HCT116 (cell line): Measurements from ENCODE around the gene DPP10.

Experiments
- CBX3 ChIP-seq: IDR thresholded peaks from 2 replicates; pipeline ENCODE4 v1.6.1; 2012; ENCODE audit warnings: low read depth
- POLR2A ChIP-seq: IDR thresholded peaks from 2 replicates; pipeline ENCODE4 v1.7.0; 2011; ENCODE audit warnings: borderline replicate concordance; ENCODE audit not compliant: insufficient read depth, insufficient read length; ENCODE audit errors: extremely low read depth
- TF ChIP-seq, protein P1 (sequence below), 3 experiments: fragments of 200-600 bp in 1 of 3; sonication (generic) in 1 of 3; IDR thresholded peaks in 2 of 3; conservative IDR thresholded peaks in 1 of 3; 2 replicates each; pipeline ENCODE4 v1.5.1; 2012 to 2017; ENCODE audit warnings: low read depth in 2 of 3, low read length in 2 of 3, antibody characterized with exemption in 1 of 3, borderline replicate concordance in 1 of 3, control low read depth in 1 of 3, mild to moderate bottlenecking in 1 of 3, mixed read lengths in 1 of 3, mixed run types in 1 of 3, moderate library complexity in 1 of 3; ENCODE audit not compliant: insufficient read depth in 1 of 3

DNA sequence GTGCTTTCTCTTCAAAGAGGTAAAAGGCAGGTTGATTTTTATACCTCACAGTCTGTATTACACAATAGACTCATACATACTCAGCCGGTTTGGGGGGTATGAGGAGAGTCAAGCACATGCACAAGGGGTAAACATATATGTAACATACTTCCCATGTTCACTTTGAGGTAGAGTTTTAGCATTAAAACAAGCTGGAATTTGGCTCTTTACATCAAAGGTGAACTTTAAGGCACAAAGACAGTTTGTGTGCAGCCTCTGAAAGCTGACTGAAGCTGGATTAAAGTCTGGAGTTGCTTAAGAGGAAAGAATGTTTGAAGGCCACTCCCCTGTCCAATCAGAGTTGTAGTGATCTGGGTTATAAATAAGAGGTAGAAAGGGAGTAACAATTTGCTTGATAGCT is 282.0 kb downstream of the DPP10 start:
- TF ChIP-seq, protein P1, sequence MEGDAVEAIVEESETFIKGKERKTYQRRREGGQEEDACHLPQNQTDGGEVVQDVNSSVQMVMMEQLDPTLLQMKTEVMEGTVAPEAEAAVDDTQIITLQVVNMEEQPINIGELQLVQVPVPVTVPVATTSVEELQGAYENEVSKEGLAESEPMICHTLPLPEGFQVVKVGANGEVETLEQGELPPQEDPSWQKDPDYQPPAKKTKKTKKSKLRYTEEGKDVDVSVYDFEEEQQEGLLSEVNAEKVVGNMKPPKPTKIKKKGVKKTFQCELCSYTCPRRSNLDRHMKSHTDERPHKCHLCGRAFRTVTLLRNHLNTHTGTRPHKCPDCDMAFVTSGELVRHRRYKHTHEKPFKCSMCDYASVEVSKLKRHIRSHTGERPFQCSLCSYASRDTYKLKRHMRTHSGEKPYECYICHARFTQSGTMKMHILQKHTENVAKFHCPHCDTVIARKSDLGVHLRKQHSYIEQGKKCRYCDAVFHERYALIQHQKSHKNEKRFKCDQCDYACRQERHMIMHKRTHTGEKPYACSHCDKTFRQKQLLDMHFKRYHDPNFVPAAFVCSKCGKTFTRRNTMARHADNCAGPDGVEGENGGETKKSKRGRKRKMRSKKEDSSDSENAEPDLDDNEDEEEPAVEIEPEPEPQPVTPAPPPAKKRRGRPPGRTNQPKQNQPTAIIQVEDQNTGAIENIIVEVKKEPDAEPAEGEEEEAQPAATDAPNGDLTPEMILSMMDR (IDR thresholded peaks at IDR 0.05 in 2 of 3, conservative IDR thresholded peaks at IDR 0.05 in 1 of 3; ENCODE audit: borderline replicate concordance in 1 of 3, insufficient read depth in 1 of 3, low read depth in 2 of 3, low read length in 2 of 3) = no peak
- TF ChIP-seq POLR2A (no peak), CBX3 (no peak)
